ENCODE results near the gene ZP2. TPM values are rescaled to one million over a fixed set of nuclear protein-coding genes. Genes with fewer than 3 reads are reported as not detected.
"Not testable (repeated sequence)": the region's sequence is repeated elsewhere in the genome, so short reads cannot be mapped to it uniquely, and the experiment has no call there.

ZP2 gene
- polyA plus RNA-seq, 4 donors, result 0.07 to 0.23 (median 0.11) TPM

DNA sequence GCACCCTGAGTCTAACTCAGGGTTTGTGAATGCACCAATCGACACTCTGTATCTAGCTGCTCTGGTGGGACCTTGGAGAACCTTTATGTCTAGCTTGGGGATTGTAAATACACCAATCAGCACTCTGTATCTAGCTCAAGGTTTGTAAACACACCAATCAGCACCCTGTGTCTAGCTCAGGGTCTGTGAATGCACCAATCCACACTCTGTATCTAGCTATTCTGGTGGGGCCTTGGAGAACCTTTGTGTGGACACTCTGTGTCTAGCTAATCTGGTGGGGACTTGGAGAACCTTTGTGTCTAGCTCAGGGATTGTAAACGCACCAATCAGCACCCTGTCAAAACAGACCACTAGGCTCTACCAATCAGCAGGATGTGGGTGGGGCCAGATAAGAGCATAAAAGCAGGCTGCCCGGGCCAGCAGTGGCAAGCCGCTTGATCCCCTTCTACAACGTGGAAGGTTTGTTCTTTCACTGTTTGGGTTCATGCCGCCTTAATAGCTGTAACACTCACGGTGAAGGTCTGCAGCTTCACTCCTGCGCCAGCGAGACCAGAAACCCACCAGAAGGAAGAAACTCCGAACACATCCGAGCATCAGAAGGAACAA lies 58.1 kb downstream of the ZP2 start:
- DNase-seq (ENCODE audit: low read depth in 4 of 4, low spot score in 3 of 4), result not testable (repeated sequence)

DNA sequence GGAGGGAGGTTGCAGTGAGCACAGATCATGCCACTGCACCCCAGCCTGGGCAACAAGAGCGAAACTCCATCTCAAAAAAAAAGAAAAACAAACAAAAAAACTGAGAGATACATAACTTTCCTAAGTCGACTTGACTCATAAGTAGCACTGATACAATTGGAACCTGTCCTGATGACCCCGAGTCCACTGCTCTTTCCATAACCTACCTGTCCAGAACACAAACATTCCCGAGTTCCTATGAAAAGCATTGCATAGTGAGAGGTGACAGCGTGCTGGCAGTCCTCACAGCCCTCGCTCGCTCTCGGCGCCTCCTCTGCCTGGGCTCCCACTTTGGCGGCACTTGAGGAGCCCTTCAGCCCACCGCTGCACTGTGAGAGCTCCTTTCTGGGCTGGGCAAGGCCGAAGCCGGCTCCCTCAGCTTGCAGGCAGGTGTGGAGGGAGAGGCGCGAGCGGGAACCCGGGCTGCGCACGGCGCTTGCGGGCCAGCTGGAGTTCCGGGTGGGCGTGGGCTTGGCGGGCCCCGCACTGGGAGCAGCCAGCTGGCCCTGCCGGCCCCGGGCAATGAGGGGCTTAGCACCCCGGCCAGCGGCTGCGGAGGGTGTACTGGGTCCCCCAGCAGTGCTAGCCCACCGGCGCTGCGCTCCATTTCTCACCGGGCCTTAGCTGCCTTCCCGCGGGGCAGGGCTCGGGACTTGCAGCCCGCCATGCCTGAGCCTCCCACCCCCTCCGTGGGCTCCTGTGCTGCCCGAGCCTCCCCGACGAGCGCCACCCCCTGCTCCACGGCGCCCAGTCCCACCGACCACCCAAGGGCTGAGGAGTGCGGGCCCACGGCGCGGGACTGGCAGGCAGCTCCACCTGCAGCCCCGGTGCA lies 59.0 kb downstream of the ZP2 start:
- DNase-seq (ENCODE audit: low read depth in 4 of 4, low spot score in 3 of 4), result not testable (repeated sequence)

DNA sequence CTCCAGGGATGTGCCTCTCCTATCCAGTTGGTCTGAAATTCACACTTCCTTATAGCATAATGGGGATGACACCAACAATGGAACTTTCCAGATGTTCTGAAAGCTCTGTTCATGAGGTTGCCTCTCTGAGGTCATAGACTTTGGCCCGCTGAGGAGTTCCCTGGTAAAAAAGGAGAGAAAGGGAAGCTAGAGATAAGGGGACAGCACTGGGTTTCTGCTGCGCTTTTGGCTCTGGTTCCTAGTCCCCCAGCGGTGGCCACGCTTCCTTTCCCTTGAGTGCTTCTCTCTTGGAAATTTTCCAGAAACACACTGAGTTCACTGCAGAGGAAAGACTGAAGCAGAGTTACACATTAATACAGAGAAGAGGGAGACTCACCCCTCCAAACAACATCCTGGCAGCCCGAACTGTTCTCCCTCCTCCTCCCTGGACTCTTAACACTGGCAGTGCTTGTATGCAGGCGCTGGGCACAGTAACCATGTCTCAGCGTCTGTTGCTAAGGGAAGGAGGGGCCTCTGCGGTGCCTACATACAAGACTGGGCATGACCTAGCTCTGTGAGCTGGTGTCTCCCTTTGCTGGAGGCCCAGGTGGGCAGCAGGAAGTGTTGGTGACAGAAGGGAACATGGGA lies 60.9 kb downstream of the ZP2 start, which contains the start of gene DNAH3:
DNAH3 (minus strand) TSS at position 472 of the 627 bp plus-strand sequence. CDS start 527 bp downstream, outside the sequence.
- DNase-seq (ENCODE audit: low read depth in 4 of 4, low spot score in 3 of 4), result no peak

Other genes starting within 250 kb of the ZP2 start
- gene DNAH3, start 60.7 kb downstream of the ZP2 start, polyA plus RNA-seq (ENCODE audit: insufficient read length in 4 of 4), result under 1 TPM; 0.26 to 0.96 (median 0.40) TPM
- 10 to 100 TPM; 20.1 to 35.8 (median 30.5) TPM for gene LDAF1, start 52.9 kb downstream of the ZP2 start, polyA plus RNA-seq (ENCODE audit: insufficient read length in 4 of 4)
- 1 to 10 TPM in 3 of 4 donors, under 1 TPM in 1; 0.14 to 5.6 (median 4.0) TPM for gene ANKS4B, start 22.1 kb upstream of the ZP2 start, polyA plus RNA-seq (ENCODE audit: insufficient read length in 4 of 4)
- 1 to 10 TPM; 2.7 to 8.2 (median 7.0) TPM for gene CRYM, start 66.7 kb upstream of the ZP2 start, polyA plus RNA-seq (ENCODE audit: insufficient read length in 4 of 4)